Measurements from ENCODE around the gene NQO2. TPM values are rescaled to one million over a fixed set of nuclear protein-coding genes. Genes with fewer than 3 reads are reported as not detected.

Gene NQO2
- total and polyA plus RNA-seq, 2 donors (not counting 1 experiment from before 2014, with no cell fraction given) = 12.1 to 13.5 TPM

DNA sequence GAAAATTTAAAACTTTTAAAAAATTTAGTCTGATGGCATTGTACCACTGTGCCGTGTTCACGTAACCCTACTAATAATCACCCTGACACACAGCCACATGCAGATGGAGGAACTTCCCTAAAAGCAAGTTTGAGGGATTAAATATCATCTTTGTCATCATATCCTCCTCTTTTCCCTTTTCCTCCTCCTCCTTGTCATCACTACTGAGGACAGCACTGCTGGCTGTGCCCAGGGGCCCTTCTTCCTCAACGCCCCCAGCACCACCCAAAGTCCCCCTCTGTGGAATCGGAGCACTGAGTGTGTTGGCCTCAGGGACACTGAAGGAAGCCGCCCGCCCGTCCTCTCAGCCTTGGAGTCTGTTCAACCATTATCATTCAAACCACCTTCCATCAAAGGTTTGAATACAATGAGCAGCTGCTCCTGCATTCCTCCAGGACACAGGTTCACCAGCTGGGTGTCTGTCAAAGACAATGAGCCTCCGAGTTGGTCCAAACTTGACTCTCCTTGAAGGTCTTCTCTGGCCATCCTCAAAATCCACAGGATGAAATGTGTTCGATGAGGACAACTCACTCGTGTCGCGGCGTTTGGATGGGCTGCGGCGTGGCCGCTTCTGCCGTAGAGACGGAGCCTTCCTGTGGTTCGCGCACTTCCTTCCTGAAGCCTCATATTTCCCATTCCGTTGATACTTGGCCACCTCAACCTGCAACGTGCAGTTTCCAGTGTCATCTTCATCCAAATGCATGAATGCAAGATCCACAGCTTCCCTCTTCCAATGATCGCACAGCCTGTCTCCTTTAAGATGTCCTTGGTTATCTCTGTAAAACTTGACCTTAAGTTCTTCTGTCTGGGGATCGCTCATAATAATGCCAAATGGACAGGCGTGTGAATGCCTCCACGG, 23.3 kb downstream of the NQO2 start:
- Histone ChIP-seq H3K79me2 (ENCODE audit: control insufficient read depth, insufficient read depth, low read length) (peaks cover 8% of the 10 kb centered on the region), H3K9me3 (ENCODE audit: control insufficient read depth, insufficient read depth, low read depth, low read length) (no peaks in the 10 kb centered on the region), H3K27me3 (ENCODE audit: control insufficient read depth, insufficient read depth, low read length) (no peaks in the 10 kb centered on the region), H3K4me2 (ENCODE audit: extremely low read depth, insufficient read depth, low read length) (peak overlapping the region; percentile 68), H3K27ac (ENCODE audit: insufficient read depth, low read length) (peak overlapping the region; percentile 96), H3K9ac (ENCODE audit: insufficient read depth, low read length) (peak overlapping the region; percentile 37), H3K4me1 (ENCODE audit: control insufficient read depth, extremely low read depth, insufficient read depth, low read length) (peaks cover 6% of the 10 kb centered on the region), H4K20me1 (ENCODE audit: control insufficient read depth, extremely low read depth, insufficient read depth, low read length) (no peaks in the 10 kb centered on the region), H3K4me3 (replicated peaks in 1 of 4; ENCODE audit: control extremely low read depth in 1 of 4, insufficient read depth in 1 of 4, low read depth in 3 of 4, low read length in 4 of 4) (peak overlapping the region in 3 of 4 experiments; percentile 34 to 61 (median 47)), H3K36me3 (ENCODE audit: control insufficient read depth, insufficient read depth, low read length) (peaks cover 1% of the 10 kb centered on the region), H2AFZ (ENCODE audit: low read length) (peak overlapping the region; percentile 51)
- DNase-seq (ENCODE audit: low read depth in 2 of 2) = no peak
- TF ChIP-seq, protein P1, sequence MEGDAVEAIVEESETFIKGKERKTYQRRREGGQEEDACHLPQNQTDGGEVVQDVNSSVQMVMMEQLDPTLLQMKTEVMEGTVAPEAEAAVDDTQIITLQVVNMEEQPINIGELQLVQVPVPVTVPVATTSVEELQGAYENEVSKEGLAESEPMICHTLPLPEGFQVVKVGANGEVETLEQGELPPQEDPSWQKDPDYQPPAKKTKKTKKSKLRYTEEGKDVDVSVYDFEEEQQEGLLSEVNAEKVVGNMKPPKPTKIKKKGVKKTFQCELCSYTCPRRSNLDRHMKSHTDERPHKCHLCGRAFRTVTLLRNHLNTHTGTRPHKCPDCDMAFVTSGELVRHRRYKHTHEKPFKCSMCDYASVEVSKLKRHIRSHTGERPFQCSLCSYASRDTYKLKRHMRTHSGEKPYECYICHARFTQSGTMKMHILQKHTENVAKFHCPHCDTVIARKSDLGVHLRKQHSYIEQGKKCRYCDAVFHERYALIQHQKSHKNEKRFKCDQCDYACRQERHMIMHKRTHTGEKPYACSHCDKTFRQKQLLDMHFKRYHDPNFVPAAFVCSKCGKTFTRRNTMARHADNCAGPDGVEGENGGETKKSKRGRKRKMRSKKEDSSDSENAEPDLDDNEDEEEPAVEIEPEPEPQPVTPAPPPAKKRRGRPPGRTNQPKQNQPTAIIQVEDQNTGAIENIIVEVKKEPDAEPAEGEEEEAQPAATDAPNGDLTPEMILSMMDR (conservative IDR thresholded peaks at IDR 0.05 in 1 of 2, IDR thresholded peaks at IDR 0.05 in 1 of 2; ENCODE audit: low read depth in 1 of 2, low read length in 2 of 2) = no peak
- TF ChIP-seq EZH2 (IDR thresholded peaks at IDR 0.05; ENCODE audit: low read length, missing control alignments) = no peak

DNA sequence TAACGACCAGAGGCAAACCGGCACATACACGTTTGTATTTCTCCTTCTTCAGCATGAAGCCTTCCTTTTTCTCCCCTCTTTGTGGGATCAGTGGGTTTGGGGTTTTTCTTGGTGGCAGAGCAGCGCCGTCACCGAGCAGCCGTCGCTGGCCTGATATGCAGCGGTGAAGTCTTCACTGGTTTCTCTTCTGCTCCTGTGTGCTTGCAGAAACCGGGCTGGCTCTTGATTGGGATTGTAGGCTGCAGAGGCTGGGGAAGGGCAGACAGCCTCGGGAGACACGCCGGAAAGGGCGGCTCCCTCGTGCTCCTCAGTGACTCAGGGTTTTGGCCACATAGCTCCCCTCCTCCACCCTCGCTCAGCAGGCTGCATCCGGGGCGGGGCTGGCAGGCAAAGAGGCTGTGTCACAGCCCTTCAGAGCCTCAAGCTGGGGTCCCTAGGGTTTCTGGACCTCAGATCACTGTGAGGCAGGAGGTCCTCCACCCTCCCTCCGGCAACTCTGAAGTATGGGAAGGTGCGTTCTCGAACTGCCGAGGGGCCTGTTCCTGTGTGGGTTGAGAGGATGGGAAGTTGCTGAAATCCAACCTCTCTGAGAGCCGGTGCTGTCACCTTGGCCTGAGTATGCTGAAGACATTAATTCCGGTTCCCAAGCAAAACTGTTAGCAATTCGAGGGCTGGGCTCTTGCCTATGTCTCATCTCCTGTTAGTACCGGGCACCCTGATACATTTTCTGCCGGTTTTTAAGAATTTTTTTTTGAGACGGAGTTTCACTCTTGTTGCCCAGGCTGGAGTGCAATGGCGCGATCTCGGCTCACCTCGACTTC, 24.2 kb downstream of the NQO2 start:
- peak overlapping the region; percentile 45 for H3K9ac ChIP-seq (ENCODE audit: insufficient read depth, low read length)
- H4K20me1 ChIP-seq (ENCODE audit: control insufficient read depth, extremely low read depth, insufficient read depth, low read length) = no peaks in the 10 kb centered on the region

More for the DNA sequence above, 24.2 kb downstream of the NQO2 start:
- no peak for TF ChIP-seq EZH2 (IDR thresholded peaks at IDR 0.05; ENCODE audit: low read length, missing control alignments)
- TF ChIP-seq, protein P1 (conservative IDR thresholded peaks at IDR 0.05 in 1 of 2, IDR thresholded peaks at IDR 0.05 in 1 of 2; ENCODE audit: low read depth in 1 of 2, low read length in 2 of 2) = no peak
- Histone ChIP-seq H3K27ac (ENCODE audit: insufficient read depth, low read length) (peak overlapping the region; percentile 96), H2AFZ (ENCODE audit: low read length) (peak overlapping the region; percentile 83), H3K4me2 (ENCODE audit: extremely low read depth, insufficient read depth, low read length) (peak overlapping the region; percentile 68), H3K79me2 (ENCODE audit: control insufficient read depth, insufficient read depth, low read length) (peaks cover 8% of the 10 kb centered on the region), H3K36me3 (ENCODE audit: control insufficient read depth, insufficient read depth, low read length) (peaks cover 1% of the 10 kb centered on the region), H3K27me3 (ENCODE audit: control insufficient read depth, insufficient read depth, low read length) (no peaks in the 10 kb centered on the region), H3K4me3 (replicated peaks in 1 of 4; ENCODE audit: control extremely low read depth in 1 of 4, insufficient read depth in 1 of 4, low read depth in 3 of 4, low read length in 4 of 4) (peak overlapping the region in 3 of 4 experiments; percentile 34 to 61 (median 47)), H3K9me3 (ENCODE audit: control insufficient read depth, insufficient read depth, low read depth, low read length) (no peaks in the 10 kb centered on the region), H3K4me1 (ENCODE audit: control insufficient read depth, extremely low read depth, insufficient read depth, low read length) (peaks cover 6% of the 10 kb centered on the region)
- peak; percentile 83 to 87 for DNase-seq (ENCODE audit: low read depth in 2 of 2)

Data from fibroblast of lung (primary cell).